Measurements from ENCODE around the gene ANKS6.

Gene ANKS6

DNA sequence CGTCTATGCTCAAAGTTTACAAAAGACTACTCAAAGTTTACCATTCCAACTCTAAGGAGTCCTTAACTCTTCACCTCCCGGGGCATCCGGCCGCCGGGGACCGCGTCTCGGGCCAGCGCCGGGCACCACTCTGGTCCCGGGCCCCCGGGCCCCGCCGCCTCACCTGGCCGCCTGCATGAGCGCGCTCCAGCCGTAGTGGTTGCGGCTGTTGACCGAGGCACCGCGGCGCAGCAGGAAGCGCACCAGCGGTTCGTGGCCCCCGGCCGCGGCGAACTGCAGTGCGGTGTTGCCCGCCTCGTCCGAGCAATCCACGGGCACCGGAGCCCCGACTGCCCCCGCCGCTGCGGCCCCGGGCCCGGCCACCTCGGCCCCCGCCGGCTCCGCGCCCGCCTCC lies 388 bp downstream of the ANKS6 start:
- TF ChIP-seq, protein P1, sequence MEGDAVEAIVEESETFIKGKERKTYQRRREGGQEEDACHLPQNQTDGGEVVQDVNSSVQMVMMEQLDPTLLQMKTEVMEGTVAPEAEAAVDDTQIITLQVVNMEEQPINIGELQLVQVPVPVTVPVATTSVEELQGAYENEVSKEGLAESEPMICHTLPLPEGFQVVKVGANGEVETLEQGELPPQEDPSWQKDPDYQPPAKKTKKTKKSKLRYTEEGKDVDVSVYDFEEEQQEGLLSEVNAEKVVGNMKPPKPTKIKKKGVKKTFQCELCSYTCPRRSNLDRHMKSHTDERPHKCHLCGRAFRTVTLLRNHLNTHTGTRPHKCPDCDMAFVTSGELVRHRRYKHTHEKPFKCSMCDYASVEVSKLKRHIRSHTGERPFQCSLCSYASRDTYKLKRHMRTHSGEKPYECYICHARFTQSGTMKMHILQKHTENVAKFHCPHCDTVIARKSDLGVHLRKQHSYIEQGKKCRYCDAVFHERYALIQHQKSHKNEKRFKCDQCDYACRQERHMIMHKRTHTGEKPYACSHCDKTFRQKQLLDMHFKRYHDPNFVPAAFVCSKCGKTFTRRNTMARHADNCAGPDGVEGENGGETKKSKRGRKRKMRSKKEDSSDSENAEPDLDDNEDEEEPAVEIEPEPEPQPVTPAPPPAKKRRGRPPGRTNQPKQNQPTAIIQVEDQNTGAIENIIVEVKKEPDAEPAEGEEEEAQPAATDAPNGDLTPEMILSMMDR (IDR thresholded peaks at IDR 0.05; ENCODE audit: control extremely low read depth, extremely low read depth, low read depth, missing control alignments): no peak
- DNase-seq (ENCODE audit: extremely low spot score): peak; percentile 43
- ChIA-PET POLR2A (no interaction called here), CTCF (interaction anchor here (0.7 to 7.0 kb wide), 3 partner anchors 9 to 481 kb away, joined by 3 to 50 read pairs (median 4); no protein-coding TSS in a partner anchor)

DNA sequence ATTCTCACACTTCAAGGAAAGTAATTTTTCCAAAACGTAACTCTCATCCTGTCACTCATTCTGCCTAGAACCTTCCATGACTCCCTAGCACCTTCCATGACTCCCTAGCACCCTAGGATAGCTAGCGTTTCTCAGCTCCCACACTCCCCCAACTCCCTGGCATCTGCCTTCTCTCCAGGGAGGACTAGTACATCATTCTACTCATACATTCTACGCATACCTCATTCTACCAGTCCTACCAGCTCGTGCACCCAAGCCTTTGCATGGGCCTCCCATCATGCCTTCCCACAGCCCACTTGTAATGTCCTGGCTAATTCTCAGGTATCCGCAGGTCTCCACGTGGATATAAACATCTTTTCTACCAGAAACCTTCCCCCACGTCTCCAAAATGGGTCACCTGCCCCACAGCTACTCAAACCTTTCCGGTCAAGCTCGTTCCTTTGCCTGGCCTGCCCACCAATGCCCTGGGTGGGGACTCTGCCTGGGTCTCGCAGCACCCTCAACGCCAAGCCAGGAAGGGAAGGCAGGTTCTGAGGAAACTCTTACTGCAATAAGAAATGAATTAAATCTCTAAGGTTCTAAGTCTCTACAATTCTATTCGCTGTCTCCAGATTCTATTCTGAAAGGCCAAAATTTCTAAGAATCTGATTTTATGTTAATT lies 930 bp downstream of the ANKS6 start:
- POLR2A ChIA-PET: no interaction called here
- CTCF ChIA-PET: interaction anchor here (7.0 kb wide), 1 partner anchor 20 kb away, joined by 50 read pairs; no protein-coding TSS in a partner anchor

DNA sequence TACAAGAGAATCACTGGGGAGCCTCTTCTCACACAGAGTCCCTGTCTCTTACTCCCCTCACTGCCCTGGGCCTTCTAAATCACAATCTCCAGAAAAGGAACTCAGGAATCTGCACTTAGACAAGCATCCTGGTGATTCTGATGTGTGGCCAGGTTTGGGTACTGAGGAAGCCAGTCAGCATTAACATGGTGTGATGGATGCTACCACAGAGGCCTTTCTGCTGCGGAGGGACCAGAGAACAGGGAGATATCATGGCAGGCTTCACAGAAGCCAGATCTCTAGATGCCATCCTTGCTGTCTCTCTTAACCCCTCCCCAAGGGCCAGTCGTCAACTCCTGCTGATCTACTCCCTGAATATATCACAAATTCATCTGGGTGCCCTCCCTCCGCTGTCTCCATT lies 1.6 kb downstream of the ANKS6 start:
- DNase-seq (ENCODE audit: extremely low spot score): no peak
- ChIA-PET POLR2A (no interaction called here), CTCF (interaction anchor here (7.0 kb wide), 1 partner anchor 19 kb away, joined by 50 read pairs; no protein-coding TSS in a partner anchor)
- TF ChIP-seq, protein P1 (IDR thresholded peaks at IDR 0.05; ENCODE audit: control extremely low read depth, extremely low read depth, low read depth, missing control alignments): no peak

More for the DNA sequence above, 930 bp downstream of the ANKS6 start:
- TF ChIP-seq, protein P1 (IDR thresholded peaks at IDR 0.05; ENCODE audit: control extremely low read depth, extremely low read depth, low read depth, missing control alignments): no peak
- no peak for DNase-seq (ENCODE audit: extremely low spot score)

DNA sequence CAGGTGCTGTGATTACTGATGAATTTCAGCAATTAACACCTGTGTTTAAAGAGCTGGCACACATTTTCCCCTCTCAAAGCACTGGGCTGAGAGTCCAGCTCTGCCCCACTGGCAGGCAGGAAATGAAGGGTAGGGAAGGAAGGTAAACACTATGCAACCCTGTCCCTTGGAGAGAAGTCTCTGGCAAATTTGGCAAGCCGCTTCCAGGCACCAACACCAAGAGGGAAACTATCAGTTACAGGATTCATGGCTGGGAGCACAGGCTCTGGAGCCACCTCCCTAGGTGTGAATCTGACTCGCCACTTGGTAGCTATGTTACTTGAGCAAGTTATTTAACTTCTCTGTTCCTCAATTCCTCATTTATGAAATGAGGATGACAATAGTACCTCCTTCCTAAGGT lies 3.3 kb downstream of the ANKS6 start:
- ChIA-PET CTCF (interaction anchor here (1.4 to 7.0 kb wide), 10 partner anchors 9 to 516 kb away, joined by 3 to 50 read pairs (median 6); partner anchors contain the start of gene GALNT12), POLR2A (no interaction called here)

DNA sequence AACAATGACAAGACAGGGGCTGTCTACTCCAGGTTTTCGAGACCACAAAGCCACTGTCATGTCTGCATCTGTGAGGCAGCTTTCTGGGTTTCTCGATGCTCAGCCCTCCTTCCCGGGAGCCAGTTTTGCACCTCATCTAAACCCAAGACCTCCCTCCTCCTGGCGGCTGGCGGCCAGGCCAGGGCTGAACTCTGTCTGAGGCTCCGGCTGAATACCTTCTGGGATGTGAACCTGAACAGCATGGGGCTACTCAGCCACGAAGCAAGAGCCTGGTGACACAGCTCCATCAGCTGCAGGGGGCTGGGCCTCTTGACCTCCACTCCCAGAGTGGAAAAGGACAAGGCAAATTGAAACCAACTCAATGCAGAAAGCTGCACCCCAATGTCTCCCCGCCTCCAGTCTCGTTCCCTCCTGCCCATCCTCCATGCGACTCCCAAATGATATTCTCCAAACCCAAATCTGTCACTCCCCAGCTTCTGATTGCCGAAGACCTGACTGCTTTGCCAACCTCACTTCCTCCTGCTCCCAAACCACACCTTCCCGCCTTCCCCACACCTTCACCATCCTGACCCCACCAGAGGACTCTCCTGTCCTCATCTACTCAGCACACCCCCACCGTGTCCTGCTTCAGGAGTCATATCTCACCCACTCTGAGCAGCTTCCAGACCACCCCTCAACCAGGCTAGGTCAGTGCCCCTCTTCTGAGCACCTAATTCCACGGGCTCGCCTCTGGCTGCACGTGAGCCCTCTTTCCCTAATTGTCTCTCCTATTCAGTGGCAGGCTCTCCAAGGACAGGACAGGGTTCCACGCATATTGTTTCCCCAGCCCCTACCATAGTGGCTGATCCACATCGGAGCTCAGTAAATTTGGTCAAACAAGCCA lies 4.5 kb downstream of the ANKS6 start:
- DNase-seq (ENCODE audit: extremely low spot score): no peak
- TF ChIP-seq, protein P1 (IDR thresholded peaks at IDR 0.05; ENCODE audit: control extremely low read depth, extremely low read depth, low read depth, missing control alignments): no peak
- POLR2A ChIA-PET: no interaction called here
- CTCF ChIA-PET: interaction anchor here (0.9 to 7.0 kb wide), 14 partner anchors 9 to 674 kb away, joined by 3 to 50 read pairs (median 6); partner anchors contain the start of gene GALNT12

More for the DNA sequence above, 3.3 kb downstream of the ANKS6 start:
- DNase-seq (ENCODE audit: extremely low spot score): no peak
- TF ChIP-seq, protein P1 (IDR thresholded peaks at IDR 0.05; ENCODE audit: control extremely low read depth, extremely low read depth, low read depth, missing control alignments): no peak

DNA sequence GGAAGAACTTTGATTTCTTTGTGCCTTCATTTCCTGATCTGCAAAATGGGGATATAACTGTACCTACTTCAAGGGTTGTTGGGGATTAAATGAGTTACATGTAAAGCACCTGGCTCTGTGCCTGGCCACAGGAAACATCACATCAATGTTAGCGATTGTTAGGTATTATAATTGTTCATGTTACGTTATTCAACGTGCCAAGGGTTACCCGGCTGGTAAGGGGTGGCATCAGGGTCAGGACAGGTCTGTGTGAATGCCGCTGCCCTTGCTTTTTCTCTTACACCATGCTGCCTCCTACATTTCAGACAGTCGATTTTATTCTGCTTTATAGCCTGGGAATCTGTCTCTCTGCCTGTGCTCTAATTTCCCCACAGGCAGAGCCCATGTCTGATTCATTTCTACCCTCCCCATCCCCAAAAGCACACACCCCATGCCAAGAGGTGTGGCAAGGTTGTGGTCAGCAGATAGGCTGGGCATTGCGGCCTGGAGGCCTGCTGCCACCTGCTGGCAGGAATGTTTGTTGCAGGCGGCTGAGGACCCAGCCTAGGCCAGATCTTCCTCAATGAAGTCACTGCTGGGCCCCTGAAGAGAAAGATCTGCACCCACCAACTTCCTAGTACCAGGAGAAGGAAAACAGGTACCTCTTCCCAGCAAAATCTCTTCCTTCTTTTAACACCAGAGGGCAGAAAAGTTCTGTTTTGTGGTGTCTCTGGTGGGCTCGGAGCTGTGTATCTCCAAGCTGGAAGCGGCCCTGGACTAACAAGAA lies 5.3 kb downstream of the ANKS6 start:
- CTCF ChIA-PET: interaction anchor here (0.7 to 7.0 kb wide), 18 partner anchors 8 to 673 kb away, joined by 3 to 50 read pairs (median 5); partner anchors contain the start of gene GALNT12
- peak; percentile 81 for DNase-seq (ENCODE audit: extremely low spot score)
- POLR2A ChIA-PET: no interaction called here
- TF ChIP-seq, protein P1 (IDR thresholded peaks at IDR 0.05; ENCODE audit: control extremely low read depth, extremely low read depth, low read depth, missing control alignments): peak; percentile 94

Data from GM10248 (cell line).